GM12878 (cell line): Measurements from ENCODE around the gene ATP8A1. TPM values are rescaled to one million over a fixed set of nuclear protein-coding genes. Genes with fewer than 3 reads are reported as not detected.

Experiments used
- ATAC-seq: fragments of 200-7000 bp; cut with Tn5 transposase; 3 replicates; pipeline ENCODE4 v1.9.1; 2020; ENCODE audit warnings: mild to moderate bottlenecking, moderate library complexity
- BruUV-seq: library from RNA; stranded (reverse); fragments of 400-500 nt; replicated peaks from 2 replicates; lab custom pipeline; 2021; lab: Mats Ljungman, UMichigan
- CTCF ChIA-PET: fragments of 300-600 bp; sonication (Branson Sonifier 250); formaldehyde crosslinking; extraction: SDS; loops from one replicate; lab custom pipeline; 2021; ENCODE audit warnings: inconsistent platforms; lab: Yijun Ruan, JAX
- POLR2A ChIA-PET: fragments of 350-600 bp; formaldehyde crosslinking; extraction: SDS; loops from one replicate; lab custom pipeline; 2021; ENCODE audit warnings: inconsistent platforms; lab: Charles Lee
- RAD21 ChIA-PET: fragments of 300-600 bp; sonication (Branson Sonifier 250); formaldehyde crosslinking; loops from one replicate; lab custom pipeline; 2023; ENCODE audit warnings: antibody characterized with exemption; ENCODE audit not compliant: unreplicated experiment; lab: Charles Lee
- SMC1A ChIA-PET: fragments of 300-600 bp; sonication (Branson Sonifier 250); formaldehyde crosslinking; loops from one replicate; lab custom pipeline; 2023; ENCODE audit not compliant: unreplicated experiment, uncharacterized antibody; lab: Charles Lee
- DNase-seq: peaks from one replicate; pipeline ENCODE4 v3.0.0-alpha.2; 2011; ENCODE audit warnings: low read depth, low spot score
- FAIRE-seq: peaks from 3 replicates; lab custom pipeline; 2011; peaks lifted over from hg19 to GRCh38; lab: Jason Lieb, UNC
- H2AFZ ChIP-seq: 2 replicates; pipeline ENCODE4 v1.6.0; 2011; ENCODE audit warnings: low read depth, low read length, control low read depth; ENCODE audit not compliant: control insufficient read depth
- H3K27ac ChIP-seq: 2 replicates; pipeline ENCODE4 v1.5.1; 2011; ENCODE audit warnings: control low read depth; ENCODE audit not compliant: control insufficient read depth, insufficient read depth
- H3K27me3 ChIP-seq, 2 experiments: replicated peaks in 1 of 2; 2 replicates each; pipeline versions ENCODE4 v1.6.0 to v1.6.1; 2011; ENCODE audit warnings: low read length in 1 of 2; ENCODE audit not compliant: control insufficient read depth in 2 of 2, insufficient read depth in 2 of 2
- H3K36me3 ChIP-seq, 2 experiments: 2 replicates each; pipeline ENCODE4 v1.5.1; 2011; ENCODE audit warnings: low read length in 1 of 2; ENCODE audit not compliant: control insufficient read depth in 2 of 2, insufficient read depth in 2 of 2
- H3K4me1 ChIP-seq: 2 replicates; pipeline ENCODE4 v1.6.1; 2011; ENCODE audit warnings: mild to moderate bottlenecking, low read length, moderate library complexity, mixed read lengths; ENCODE audit not compliant: control insufficient read depth, insufficient read depth
- H3K4me2 ChIP-seq: 2 replicates; pipeline ENCODE4 v1.6.0; 2011; ENCODE audit warnings: control low read depth; ENCODE audit not compliant: control insufficient read depth, insufficient read depth
- H3K4me3 ChIP-seq: fragments of 200-600 bp; sonication (generic); 2 replicates; pipeline ENCODE4 v1.5.1; 2016
- H3K79me2 ChIP-seq: 2 replicates; pipeline ENCODE4 v1.6.0; 2011; ENCODE audit warnings: low read length; ENCODE audit not compliant: control insufficient read depth, insufficient read depth
- H3K9ac ChIP-seq: 2 replicates; pipeline ENCODE4 v1.8.0; 2011; ENCODE audit warnings: low read length, control low read depth, mixed read lengths; ENCODE audit not compliant: control insufficient read depth, insufficient read depth
- H3K9me3 ChIP-seq: replicated peaks from 3 replicates; pipeline ENCODE4 v1.5.1; 2011; ENCODE audit warnings: mild to moderate bottlenecking, low read length; ENCODE audit not compliant: control insufficient read depth, insufficient read depth
- H4K20me1 ChIP-seq: 2 replicates; pipeline ENCODE4 v1.6.0; 2011; ENCODE audit not compliant: control insufficient read depth, insufficient read depth
- CTCF ChIP-seq, 3 experiments: IDR thresholded peaks in 2 of 3; conservative IDR thresholded peaks in 1 of 3; 2 replicates each; pipeline ENCODE4 v1.5.1; 2011; ENCODE audit warnings: low read depth in 3 of 3, low read length in 3 of 3, mild to moderate bottlenecking in 3 of 3, control low read depth in 2 of 3, moderate library complexity in 2 of 3, inconsistent platforms in 1 of 3, mixed read lengths in 1 of 3; ENCODE audit not compliant: control insufficient read depth in 2 of 3, insufficient read depth in 1 of 3; ENCODE audit errors: extremely low read depth in 1 of 3
- RAD21 ChIP-seq: IDR thresholded peaks from 2 replicates; pipeline ENCODE4 v1.6.1; 2011; ENCODE audit warnings: mild to moderate bottlenecking, low read depth, low read length, moderate library complexity; ENCODE audit not compliant: insufficient read depth
- SIN3A ChIP-seq: IDR thresholded peaks from 2 replicates; pipeline ENCODE4 v1.6.1; 2012; ENCODE audit warnings: low read depth, low read length, improper control_type of control experiment
- WGBS: methylation state at CpG from one replicate; pipeline ENCODE4 v1.1.6; 2016; ENCODE audit warnings: low lambda C conversion rate; ENCODE audit not compliant: insufficient replicate concordance, insufficient coverage; ENCODE audit errors: missing lambda C conversion rate; 5-methylcytosine and 5-hydroxymethylcytosine counted together
- in situ Hi-C: fragments of 300-500 bp; cut with MboI; formaldehyde crosslinking; loops from 9 replicates; pipeline ENCODE4 v1.14.3; 2018; ENCODE audit warnings: mixed read lengths
- intact Hi-C: fragments of 100-400 bp; cut with micrococcal nuclease; formaldehyde crosslinking; loops from one replicate; pipeline ENCODE4 v1.14.2; 2022; ENCODE audit not compliant: unreplicated experiment
- polyA plus RNA-seq, 11 experiments: library from polyadenylated mRNA; depleted of rRNA in 4 of 11; unstranded in 6 of 11; stranded (reverse) in 5 of 11; fragments of >200 nt; fragmentation: Nextera tagmentation in 4 of 11; fragmentation: Illumina TruSeq in 1 of 11; extraction: Ambion mirVana in 4 of 11; extraction: Trizol in 1 of 11; gene quantifications; 1 replicate in 1 of 11; 2 replicates in 10 of 11; pipeline versions ENCODE4 v1.2.1 to v1.2.3, GENCODE V29; 2011 to 2016; ENCODE audit warnings: inconsistent platforms in 2 of 11, missing spikeins in 2 of 11, low read depth in 1 of 11
- total RNA-seq, 4 experiments: library from RNA; depleted of rRNA in 3 of 4; stranded (reverse); fragments of >200 nt in 3 of 4; fragmentation: Illumina TruSeq in 1 of 4; extraction: Trizol in 1 of 4; gene quantifications; 2 replicates each; pipeline versions ENCODE4 v1.2.1 to v1.2.3, GENCODE V29; 2013 to 2021

ATP8A1 gene
- total and polyA plus RNA-seq, 10 of the 15 experiments (the other 5 are each of a cell fraction or from before 2014, with no cell fraction given) = 9.0 to 116 (median 37.3) TPM

- peaks cover 12% of the 10 kb centered on the region for H3K4me1 ChIP-seq
- in situ Hi-C loops (no loop called here), intact Hi-C loops (no loop called here)
- peaks cover 2 to 10% of the 10 kb centered on the region in 2 experiments; a peak in 3 of 4 replicates for H3K27me3 ChIP-seq
- BruUV-seq = no TSS peak
- WGBS = 89% methylated on average over 9 of the region's 9 CpGs
- ChIA-PET CTCF (interaction anchor here (1.4 to 2.4 kb wide), 3 partner anchors 11 to 120 kb away, joined by 6 to 8 read pairs (median 7); no protein-coding TSS in a partner anchor), POLR2A (interaction anchor here (0.6 kb wide), 1 partner anchor 153 kb away, joined by 3 read pairs; no protein-coding TSS in a partner anchor), SMC1A (interaction anchor here (0.8 to 3.4 kb wide), 4 partner anchors 30 to 119 kb away, joined by 3 to 21 read pairs (median 6); no protein-coding TSS in a partner anchor), RAD21 (interaction anchor here (0.5 to 2.0 kb wide), 3 partner anchors 30 to 178 kb away, joined by 4 to 5 read pairs (median 5); no protein-coding TSS in a partner anchor)
- no peak overlapping the region for H3K4me3 ChIP-seq
- H2AFZ ChIP-seq = no peak overlapping the region
- no peaks in the 10 kb centered on the region for H4K20me1 ChIP-seq
- TF ChIP-seq RAD21 (0 out of 2 replicates have a peak, but pooled peaks have one; percentile 9), CTCF (IDR thresholded peaks at IDR 0.05 in 2 of 3, conservative IDR thresholded peaks at IDR 0.05 in 1 of 3; ENCODE audit: control insufficient read depth in 2 of 3, extremely low read depth in 1 of 3, insufficient read depth in 1 of 3, low read depth in 3 of 3, low read length in 3 of 3) (peak in 2 of 3 experiments; percentile 10 to 35; a peak in 3 of 6 replicates), SIN3A (no peak)
- H3K79me2 ChIP-seq = no peaks in the 10 kb centered on the region
- DNase-seq (no peak), ATAC-seq (no peak), FAIRE-seq (no peak)
- no peaks in the 10 kb centered on the region for H3K9me3 ChIP-seq
- H3K27ac ChIP-seq = no peak overlapping the region
- H3K4me2 ChIP-seq = no peak overlapping the region
- no peak overlapping the region for H3K9ac ChIP-seq
- H3K36me3 ChIP-seq = no peaks in the 10 kb centered on the region
Observed at GRCh38 chr4:42401171-42401570, 255.7 kb downstream of the ATP8A1 start.
